NCI-H128 (cell line): ENCODE measurements around the gene STRIP1.
A peak's percentile ranks its signal among the peaks of the same experiment; 100 is the strongest.

Experiments
- DNase-seq: peaks from one replicate; lab custom pipeline; 2025; ENCODE audit not compliant: unreplicated experiment; lab: John Stamatoyannopoulos, UW

STRIP1 gene, protein sequence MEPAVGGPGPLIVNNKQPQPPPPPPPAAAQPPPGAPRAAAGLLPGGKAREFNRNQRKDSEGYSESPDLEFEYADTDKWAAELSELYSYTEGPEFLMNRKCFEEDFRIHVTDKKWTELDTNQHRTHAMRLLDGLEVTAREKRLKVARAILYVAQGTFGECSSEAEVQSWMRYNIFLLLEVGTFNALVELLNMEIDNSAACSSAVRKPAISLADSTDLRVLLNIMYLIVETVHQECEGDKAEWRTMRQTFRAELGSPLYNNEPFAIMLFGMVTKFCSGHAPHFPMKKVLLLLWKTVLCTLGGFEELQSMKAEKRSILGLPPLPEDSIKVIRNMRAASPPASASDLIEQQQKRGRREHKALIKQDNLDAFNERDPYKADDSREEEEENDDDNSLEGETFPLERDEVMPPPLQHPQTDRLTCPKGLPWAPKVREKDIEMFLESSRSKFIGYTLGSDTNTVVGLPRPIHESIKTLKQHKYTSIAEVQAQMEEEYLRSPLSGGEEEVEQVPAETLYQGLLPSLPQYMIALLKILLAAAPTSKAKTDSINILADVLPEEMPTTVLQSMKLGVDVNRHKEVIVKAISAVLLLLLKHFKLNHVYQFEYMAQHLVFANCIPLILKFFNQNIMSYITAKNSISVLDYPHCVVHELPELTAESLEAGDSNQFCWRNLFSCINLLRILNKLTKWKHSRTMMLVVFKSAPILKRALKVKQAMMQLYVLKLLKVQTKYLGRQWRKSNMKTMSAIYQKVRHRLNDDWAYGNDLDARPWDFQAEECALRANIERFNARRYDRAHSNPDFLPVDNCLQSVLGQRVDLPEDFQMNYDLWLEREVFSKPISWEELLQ

GRCh38 chr1:110034451-110035235, at the start of gene STRIP1:
Gene STRIP1, plus strand, starts transcription at chr1:110034624. Its CDS starts 14 bp downstream, at chr1:110034638.
- DNase-seq = peak; percentile 91

DNA sequence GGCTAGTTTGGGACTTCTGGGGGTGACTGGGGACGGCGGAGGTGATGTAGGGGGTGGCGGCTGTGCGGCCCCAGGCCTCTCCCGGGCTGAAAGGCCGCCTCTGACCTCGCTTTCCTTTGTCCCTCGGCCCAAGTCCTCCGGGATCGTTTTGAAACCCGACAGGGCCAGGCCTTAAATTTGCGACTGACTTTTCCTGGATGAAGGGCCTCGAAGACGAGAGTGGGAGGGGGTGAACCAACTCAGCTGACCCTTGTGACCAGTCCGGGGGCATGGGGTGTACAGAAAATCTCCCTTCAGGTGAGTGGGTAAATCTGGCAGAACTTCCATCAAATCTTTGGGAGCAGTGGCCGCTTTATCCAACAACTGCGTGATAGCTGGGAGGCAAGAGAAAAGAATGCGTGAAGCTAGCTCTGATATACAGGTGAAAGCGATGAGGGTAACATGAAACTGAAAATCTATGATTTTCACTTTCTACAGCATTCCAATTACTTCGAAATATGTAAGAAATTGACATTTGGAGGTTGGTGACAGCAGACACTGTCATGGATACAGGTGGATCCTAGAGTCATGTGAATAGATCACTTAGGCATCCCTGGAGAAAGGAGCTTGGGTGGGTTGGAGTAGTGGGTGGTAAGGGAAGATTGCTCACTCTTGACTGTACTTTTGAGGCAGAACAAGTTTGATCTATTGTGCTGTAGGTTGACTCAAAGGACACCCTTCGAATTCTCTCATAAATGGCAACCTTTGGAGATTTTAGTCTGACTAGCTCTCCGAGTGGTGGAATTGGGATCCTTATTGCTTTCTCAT, 49.0 kb upstream of the STRIP1 start:
- DNase-seq = no peak

DNA sequence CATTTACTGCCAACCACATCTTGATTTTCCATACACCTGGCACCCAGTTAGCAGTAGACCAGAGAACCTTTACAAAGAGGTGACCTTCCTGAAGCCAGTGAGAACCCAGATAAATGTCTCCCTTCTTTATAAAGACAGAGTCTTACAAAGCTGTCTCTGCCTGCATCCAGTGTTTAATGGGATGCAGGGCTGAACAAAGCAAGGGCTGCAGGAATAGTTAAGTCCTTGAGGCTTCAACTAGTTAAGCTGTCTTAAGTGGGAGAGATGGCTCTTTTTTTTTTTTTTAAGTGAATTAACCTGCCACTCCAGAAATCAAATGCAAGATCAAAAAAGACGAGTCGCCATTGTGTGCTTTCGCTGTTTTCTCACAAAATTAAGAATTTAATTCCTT, 48.4 kb upstream of the STRIP1 start:
- no peak for DNase-seq

- no peak for DNase-seq
Observed at GRCh38 chr1:109988349-109988914, 46.0 kb upstream of the STRIP1 start.

DNA sequence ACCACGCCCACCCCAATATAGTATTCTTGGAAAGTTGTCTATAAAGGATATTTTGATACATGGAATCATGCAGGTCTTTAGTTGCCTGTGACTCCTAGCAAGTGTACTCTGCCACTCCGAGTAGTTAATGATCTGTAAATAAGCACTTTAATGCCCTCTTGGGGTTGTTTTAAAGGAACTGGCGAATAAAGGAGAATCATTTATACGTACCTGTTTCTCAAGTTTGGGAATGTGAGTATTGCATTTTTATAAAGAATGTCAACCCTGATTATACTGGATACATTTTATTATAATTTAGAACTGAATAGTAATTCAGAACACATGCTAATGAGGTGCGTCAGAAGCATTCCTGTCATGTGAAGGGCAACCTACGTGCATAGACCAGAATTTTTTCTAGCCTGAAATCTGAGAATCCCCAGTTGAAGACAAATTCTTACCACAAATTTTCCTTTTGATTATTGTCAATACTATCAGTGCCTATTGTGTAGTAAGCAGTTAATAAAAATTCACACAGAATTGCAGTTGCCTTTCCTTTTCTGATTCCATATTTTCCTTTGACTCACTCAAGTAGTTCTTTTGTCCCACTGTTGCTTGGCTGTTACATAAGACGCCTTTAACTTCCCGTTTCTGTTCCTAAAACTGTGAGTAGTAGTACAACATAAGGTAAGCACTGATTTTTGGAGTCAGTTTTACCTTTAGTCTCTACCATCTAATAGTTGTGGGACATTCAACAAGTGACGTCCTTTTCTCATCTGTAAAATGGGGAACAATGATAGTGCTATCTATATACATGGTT, 44.7 kb upstream of the STRIP1 start:
- no peak for DNase-seq

GRCh38 chr1:109990302-109990653, 44.1 kb upstream of the STRIP1 start:
- no peak for DNase-seq

DNA sequence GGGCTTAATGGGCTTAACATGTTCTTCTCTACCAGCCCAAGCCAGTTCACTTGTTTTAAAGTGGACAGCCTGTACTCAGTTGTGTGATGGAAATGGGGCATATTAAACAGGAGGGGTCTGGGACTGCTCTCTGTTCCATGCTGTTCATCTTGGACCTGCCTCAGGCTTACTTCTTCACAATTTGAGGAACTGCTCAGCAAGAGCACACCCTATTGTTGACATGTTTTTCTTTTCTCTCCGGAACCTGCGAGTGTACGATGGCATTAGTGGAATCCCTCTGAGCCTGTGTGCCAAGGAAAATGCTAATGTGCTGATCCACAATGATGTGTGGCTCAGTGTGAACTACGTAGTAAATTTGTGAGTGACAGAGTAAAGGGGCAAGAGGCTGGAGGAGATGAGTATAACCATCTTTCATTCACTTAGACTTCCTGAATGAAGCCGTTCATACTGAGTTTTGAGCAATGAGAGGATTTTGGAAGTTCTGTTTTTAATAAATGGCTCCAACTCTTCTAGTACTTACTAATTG, 43.0 kb upstream of the STRIP1 start:
- no peak for DNase-seq

GRCh38 chr1:109993885-109994284, 40.5 kb upstream of the STRIP1 start:
- DNase-seq = no peak

GRCh38 chr1:109994654-109995053, 39.8 kb upstream of the STRIP1 start:
- no peak for DNase-seq

GRCh38 chr1:109995536-109995935, 38.9 kb upstream of the STRIP1 start:
- no peak for DNase-seq

DNA sequence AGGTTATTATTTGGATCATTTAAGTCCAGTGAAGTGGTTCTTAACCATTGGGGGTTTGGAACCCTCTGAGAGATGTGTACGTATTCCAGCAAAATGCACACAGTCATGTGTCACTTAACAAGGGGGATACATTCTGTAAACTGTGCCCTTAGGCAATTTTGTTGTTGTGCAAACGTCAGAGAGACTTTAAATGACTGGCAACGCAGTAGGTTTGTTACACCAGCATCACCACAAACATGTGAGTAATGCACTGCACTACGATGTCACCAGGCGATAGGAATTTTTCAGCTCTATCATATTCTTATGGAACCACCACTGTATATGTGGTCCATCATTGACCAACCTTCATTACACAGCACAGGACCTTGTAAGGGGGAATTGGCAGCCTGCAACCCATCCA, 37.9 kb upstream of the STRIP1 start:
- no peak for DNase-seq

GRCh38 chr1:109997204-109997866, 37.1 kb upstream of the STRIP1 start:
- DNase-seq = no peak

- DNase-seq = no peak
Observed at GRCh38 chr1:109997867-109998229, 36.6 kb upstream of the STRIP1 start.

- DNase-seq = no peak
Observed at GRCh38 chr1:110002695-110003094, 31.7 kb upstream of the STRIP1 start.

DNA sequence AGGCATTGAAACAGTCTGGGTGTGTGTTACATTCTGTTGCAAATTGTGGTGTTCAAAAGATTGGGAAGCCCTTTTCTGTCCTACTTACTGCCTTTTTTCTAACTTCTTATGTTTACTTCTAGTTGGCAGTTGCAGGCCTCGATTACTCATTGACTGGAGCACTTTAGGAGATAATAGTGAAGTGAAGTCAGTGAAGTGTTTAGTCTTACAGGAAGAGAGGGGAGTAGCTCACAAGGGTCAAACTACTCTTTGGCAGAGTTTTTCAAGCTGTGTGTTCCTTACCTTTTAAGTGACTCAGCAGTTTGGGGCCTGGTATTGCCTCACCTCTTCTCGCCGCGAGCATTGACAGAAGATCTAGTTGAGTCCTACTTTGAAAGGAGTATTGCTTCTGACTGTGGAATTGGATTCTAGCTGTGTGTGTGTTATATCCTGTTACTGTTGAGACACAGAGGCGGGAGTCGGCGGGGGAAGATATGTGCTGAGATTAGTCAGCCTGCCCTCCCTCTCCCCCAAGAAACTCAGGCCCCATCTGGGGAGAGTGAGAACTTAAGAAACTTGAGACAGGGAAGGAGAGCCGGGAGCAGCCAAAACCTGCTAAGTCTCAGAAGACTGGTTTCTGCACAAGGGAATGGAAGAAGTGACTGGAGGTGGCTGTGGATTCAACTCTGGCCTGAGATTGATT, 30.5 kb upstream of the STRIP1 start:
- no peak for DNase-seq

DNA sequence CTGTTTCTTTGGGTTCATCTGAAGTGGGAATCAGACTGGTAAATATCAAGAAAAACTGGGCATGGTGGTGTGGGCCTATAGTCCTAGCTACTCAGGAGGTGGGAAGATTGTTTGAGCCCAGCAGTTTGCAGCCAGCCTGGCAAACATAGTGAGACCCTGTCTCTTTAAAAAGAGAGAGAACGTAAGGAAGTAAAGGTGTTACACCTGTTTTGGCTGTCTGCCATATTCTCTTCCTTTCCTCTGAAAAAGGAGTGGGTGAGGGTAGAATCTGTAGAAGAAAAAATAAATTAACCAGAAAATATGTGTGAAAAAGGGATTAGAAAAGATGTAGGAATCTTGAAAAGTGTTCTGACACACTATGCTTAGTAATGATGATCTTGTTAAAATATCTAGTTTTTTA, 29.8 kb upstream of the STRIP1 start:
- DNase-seq = no peak

DNA sequence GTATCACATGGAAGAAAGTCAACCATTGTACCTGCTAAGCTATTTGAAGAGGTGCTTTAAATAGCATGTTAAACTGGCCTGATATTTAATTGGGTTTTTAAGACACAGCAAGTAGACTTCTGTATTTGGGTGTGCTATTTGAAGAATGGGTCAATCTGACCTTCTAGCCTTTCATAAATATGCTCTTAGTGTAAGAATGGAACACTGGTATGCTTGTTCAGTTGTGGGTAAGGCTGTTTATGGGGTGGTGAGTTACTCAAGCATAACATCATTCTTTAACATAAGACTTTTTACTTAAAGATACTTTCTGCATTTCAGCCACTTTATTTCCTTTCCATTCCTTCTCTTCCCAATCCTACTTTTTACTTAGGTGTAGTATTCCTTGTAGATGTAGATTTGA, 28.5 kb upstream of the STRIP1 start:
- no peak for DNase-seq

DNA sequence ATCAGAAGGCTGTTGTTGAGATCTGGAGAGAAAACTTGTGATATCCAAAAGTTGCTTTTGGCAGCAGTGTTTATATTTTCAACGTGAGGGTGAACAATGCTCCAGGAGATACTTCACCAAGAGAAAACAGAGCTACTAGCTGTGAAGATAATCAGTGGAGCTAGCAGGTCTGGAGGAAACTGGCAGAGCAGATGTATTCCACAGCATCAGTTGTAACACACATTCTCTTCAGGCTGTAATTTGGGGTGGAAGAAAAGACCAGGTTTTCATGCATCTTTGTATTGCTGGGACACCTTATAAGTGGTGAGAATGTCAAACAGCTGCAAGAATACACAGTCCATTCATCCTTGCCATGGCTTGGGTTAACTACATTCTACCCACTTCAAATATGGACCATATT, 27.9 kb upstream of the STRIP1 start:
- no peak for DNase-seq
